Activated CD8-positive, alpha-beta memory T cell treated with anti-CD3 and anti-CD28 coated beads, Interleukin-2, amount 50 U/mL, for 24 hours (primary cell): ENCODE results near the gene WDR18.

ENCODE experiments used
- DNase-seq: peaks from one replicate; pipeline ENCODE4 v3.0.0-alpha.2; 2020; ENCODE audit errors: extremely low read depth

WDR18 gene

DNA sequence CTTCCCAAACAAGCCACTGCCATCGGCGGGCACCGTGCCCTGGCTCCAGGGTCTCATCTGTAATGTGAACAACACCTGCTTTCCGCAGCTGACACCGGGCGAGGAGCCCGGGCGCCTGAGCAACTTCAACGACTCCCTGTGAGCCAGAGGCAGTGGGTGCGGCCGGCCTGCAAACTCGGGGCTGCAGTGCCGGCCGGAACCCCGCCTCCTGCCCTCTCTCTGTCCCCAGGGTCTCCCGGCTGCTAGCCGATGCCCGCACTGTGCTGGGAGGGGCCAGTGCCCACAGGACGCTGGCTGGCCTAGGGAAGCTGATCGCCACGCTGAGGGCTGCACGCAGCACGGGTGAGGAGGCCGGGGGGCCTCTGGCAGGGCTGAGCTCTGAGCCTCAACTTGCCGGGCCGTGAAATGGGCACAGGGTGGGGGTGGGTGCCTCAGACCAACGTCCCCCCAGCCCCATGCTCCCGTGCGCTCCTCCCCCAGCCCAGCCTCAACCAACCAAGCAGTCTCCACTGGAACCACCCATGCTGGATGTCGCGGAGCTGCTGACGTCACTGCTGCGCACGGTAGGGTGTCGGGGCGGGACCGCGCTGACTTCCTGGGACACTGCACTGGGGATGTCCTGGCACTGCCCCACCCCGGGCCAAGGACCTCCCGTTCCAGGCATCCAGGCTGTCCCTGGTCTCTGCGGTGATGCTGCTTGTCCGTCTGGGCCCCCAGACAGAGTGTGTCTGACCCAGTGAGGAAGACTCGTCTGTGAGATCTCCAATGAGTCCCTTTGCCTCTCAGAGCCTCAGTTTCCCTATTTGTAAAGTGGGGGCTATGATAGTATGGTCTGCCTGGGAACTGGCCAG is 57.9 kb downstream of the WDR18 start:
- DNase-seq: no peak

DNA sequence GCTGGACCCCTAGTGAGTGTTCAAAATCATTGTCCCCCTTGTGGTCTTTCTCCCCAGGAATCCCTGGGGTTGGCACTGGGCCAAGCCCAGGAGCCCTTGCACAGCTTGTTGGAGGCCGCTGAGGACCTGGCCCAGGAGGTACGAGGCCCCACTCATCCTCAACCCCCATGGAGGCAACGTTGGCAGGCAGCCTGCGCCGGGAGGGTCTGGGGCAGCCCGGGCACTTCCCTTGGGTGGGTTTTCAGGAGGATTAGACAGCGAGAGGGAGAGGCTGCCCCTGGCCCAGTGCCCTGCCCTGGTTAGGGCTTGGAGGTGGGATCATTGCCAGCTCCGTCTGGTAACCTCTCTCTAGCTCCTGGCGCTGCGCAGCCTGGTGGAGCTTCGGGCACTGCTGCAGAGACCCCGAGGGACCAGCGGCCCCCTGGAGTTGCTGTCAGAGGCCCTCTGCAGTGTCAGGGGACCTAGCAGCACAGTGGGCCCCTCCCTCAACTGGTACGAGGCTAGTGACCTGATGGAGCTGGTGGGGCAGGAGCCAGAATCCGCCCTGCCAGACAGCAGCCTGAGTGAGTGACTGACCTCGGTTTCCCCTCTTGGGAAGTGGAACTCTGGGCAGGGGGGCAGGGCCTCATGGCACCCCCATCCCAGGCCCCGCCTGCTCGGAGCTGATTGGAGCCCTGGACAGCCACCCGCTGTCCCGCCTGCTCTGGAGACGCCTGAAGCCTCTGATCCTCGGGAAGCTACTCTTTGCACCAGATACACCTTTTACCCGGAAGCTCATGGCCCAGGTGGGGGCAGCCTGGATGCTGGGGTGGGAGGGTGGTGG is 58.8 kb downstream of the WDR18 start:
- no peak for DNase-seq
